ENCODE results near the gene FAM83D.
A peak's percentile ranks its signal among the peaks of the same experiment; 100 is the strongest.

FAM83D gene

GRCh38 chr20:38937000-38937399, 10.8 kb downstream of the FAM83D start:
- H2BK12ac ChIP-seq (ENCODE audit: low read length): no peak overlapping the region
- no peak overlapping the region for H2BK15ac ChIP-seq (ENCODE audit: low read length)
- H3K9ac ChIP-seq (ENCODE audit: low read depth, low read length, poor library complexity): peak overlapping the region; percentile 7
- no peaks in the 10 kb centered on the region for H3K9me3 ChIP-seq (replicated peaks in 1 of 2; ENCODE audit: control insufficient read depth in 2 of 2, insufficient read depth in 1 of 2, low read depth in 1 of 2, low read length in 2 of 2)
- peak overlapping the region; percentile 23 for H3K18ac ChIP-seq (ENCODE audit: low read length)
- no peak overlapping the region for H3K4me2 ChIP-seq (ENCODE audit: insufficient read depth, low read length, poor library complexity, severe bottlenecking)
- WGBS, 2 donors (ENCODE audit: extremely low coverage in 2 of 2, insufficient read length in 2 of 2, insufficient replicate concordance in 1 of 2): no CpG with 5 or more reads among the region's 5 CpGs
- H2BK5ac ChIP-seq (ENCODE audit: low read length): no peak overlapping the region
- no peaks in the 10 kb centered on the region for H3K27me3 ChIP-seq (ENCODE audit: control insufficient read depth in 3 of 3, insufficient read depth in 3 of 3, low read depth in 1 of 3, low read length in 3 of 3)
- no peak overlapping the region for H3K4me3 ChIP-seq (ENCODE audit: low read length in 2 of 2)
- H3K14ac ChIP-seq (ENCODE audit: low read length): no peak overlapping the region
- H2AFZ ChIP-seq (ENCODE audit: low read length): no peak overlapping the region
- H4K91ac ChIP-seq (ENCODE audit: low read depth, low read length, poor library complexity): no peak overlapping the region
- H2AK5ac ChIP-seq (ENCODE audit: low read depth, low read length): no peak overlapping the region
- no peak overlapping the region for H3K27ac ChIP-seq (replicated peaks; ENCODE audit: low read length)
- peak overlapping the region; percentile 35 for H3K23ac ChIP-seq (ENCODE audit: low read depth, low read length, poor library complexity)
- no peak overlapping the region for H3K4ac ChIP-seq (ENCODE audit: low read length)
- H3K4me1 ChIP-seq (ENCODE audit: control insufficient read depth in 2 of 2, insufficient read depth in 1 of 2, low read depth in 1 of 2, low read length in 2 of 2): peaks cover 0 to 21% of the 10 kb centered on the region in 2 donors
- peaks cover 13% of the 10 kb centered on the region for H3K79me1 ChIP-seq (ENCODE audit: low read depth, low read length)
- no peak for DNase-seq (ENCODE audit: low spot score)
- no peak overlapping the region for H2BK120ac ChIP-seq (ENCODE audit: low read depth, low read length)
- no peak overlapping the region for H4K8ac ChIP-seq (ENCODE audit: low read depth, low read length)
- peaks cover 21 to 87% of the 10 kb centered on the region in 2 donors for H3K36me3 ChIP-seq (replicated peaks in 1 of 2; ENCODE audit: control insufficient read depth in 2 of 2, insufficient read depth in 2 of 2, low read length in 2 of 2)

DNA sequence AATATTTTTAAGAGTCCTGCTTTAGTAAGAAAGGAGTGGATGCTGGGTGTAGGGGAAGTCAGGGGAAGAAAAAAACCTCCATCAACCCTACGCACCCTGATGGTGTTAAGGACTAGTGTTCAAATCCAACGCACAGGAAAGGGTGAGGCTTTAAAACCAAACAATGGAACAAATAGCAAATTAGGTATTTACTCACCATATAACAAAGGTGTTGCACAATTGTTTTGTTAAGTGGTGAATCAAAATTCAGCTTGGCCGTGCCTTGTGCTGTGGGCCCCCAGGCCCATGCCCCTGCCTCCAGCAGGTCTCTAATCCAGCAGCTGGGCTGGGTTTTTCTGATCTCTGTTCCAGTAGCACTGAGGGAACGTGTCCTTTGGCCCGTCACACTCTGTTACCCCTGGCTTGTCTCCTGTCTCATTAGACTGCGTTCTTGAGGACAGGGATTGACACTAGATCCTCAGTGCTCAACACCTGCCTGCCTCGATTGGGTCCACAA, 11.8 kb downstream of the FAM83D start:
- Histone ChIP-seq H2AK5ac (ENCODE audit: low read depth, low read length) (no peak overlapping the region), H3K4ac (ENCODE audit: low read length) (no peak overlapping the region), H4K91ac (ENCODE audit: low read depth, low read length, poor library complexity) (no peak overlapping the region), H2BK5ac (ENCODE audit: low read length) (no peak overlapping the region), H3K4me2 (ENCODE audit: insufficient read depth, low read length, poor library complexity, severe bottlenecking) (no peak overlapping the region), H3K9ac (ENCODE audit: low read depth, low read length, poor library complexity) (peak overlapping the region; percentile 73), H4K8ac (ENCODE audit: low read depth, low read length) (no peak overlapping the region), H3K14ac (ENCODE audit: low read length) (no peak overlapping the region), H3K27ac (replicated peaks; ENCODE audit: low read length) (no peak overlapping the region), H3K23ac (ENCODE audit: low read depth, low read length, poor library complexity) (no peak overlapping the region), H3K4me3 (ENCODE audit: low read length in 2 of 2) (no peak overlapping the region), H3K4me1 (ENCODE audit: control insufficient read depth in 2 of 2, insufficient read depth in 1 of 2, low read depth in 1 of 2, low read length in 2 of 2) (peaks cover 0 to 18% of the 10 kb centered on the region in 2 donors), H2BK12ac (ENCODE audit: low read length) (no peak overlapping the region), H3K36me3 (replicated peaks in 1 of 2; ENCODE audit: control insufficient read depth in 2 of 2, insufficient read depth in 2 of 2, low read length in 2 of 2) (peaks cover 27 to 90% of the 10 kb centered on the region in 2 donors), H3K79me1 (ENCODE audit: low read depth, low read length) (peaks cover 13% of the 10 kb centered on the region), H3K27me3 (ENCODE audit: control insufficient read depth in 3 of 3, insufficient read depth in 3 of 3, low read depth in 1 of 3, low read length in 3 of 3) (no peaks in the 10 kb centered on the region), H2AFZ (ENCODE audit: low read length) (no peak overlapping the region), H2BK120ac (ENCODE audit: low read depth, low read length) (no peak overlapping the region), H2BK15ac (ENCODE audit: low read length) (no peak overlapping the region), H3K9me3 (replicated peaks in 1 of 2; ENCODE audit: control insufficient read depth in 2 of 2, insufficient read depth in 1 of 2, low read depth in 1 of 2, low read length in 2 of 2) (no peaks in the 10 kb centered on the region), H3K18ac (ENCODE audit: low read length) (no peak overlapping the region)
- no peak for DNase-seq (ENCODE audit: low spot score)
- WGBS, 2 donors (ENCODE audit: extremely low coverage in 2 of 2, insufficient read length in 2 of 2, insufficient replicate concordance in 1 of 2): no CpG with 5 or more reads among the region's 7 CpGs

DNA sequence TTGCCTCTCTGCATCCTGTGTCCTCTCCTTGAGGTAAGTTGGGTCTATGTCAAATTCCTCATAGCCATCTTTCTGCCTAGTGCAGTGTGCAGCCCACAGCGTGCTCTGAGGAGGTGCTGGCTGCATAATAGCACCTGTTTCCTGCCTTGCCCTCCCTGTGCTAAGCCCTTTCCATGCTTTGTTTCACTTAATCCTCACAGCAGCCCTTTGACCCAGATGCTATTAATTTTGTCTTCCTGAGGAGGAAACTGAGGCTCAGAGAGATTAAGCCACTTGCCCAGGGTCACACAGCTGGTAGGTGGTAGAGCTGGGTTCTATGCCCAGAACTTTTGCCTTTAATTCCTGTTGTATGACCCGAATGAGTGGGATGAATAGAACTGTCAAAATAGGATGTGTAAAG, 13.5 kb downstream of the FAM83D start:
- no peak overlapping the region for H3K9ac ChIP-seq (ENCODE audit: low read depth, low read length, poor library complexity)
- no peak overlapping the region for H3K4me3 ChIP-seq (ENCODE audit: low read length in 2 of 2)
- no peak overlapping the region for H3K23ac ChIP-seq (ENCODE audit: low read depth, low read length, poor library complexity)
- no peak overlapping the region for H2BK120ac ChIP-seq (ENCODE audit: low read depth, low read length)
- DNase-seq (ENCODE audit: low spot score): no peak
- no peak overlapping the region for H4K8ac ChIP-seq (ENCODE audit: low read depth, low read length)
- H2BK12ac ChIP-seq (ENCODE audit: low read length): no peak overlapping the region
- H3K27me3 ChIP-seq (ENCODE audit: control insufficient read depth in 3 of 3, insufficient read depth in 3 of 3, low read depth in 1 of 3, low read length in 3 of 3): no peaks in the 10 kb centered on the region
- no peaks in the 10 kb centered on the region for H3K9me3 ChIP-seq (replicated peaks in 1 of 2; ENCODE audit: control insufficient read depth in 2 of 2, insufficient read depth in 1 of 2, low read depth in 1 of 2, low read length in 2 of 2)
- H2BK15ac ChIP-seq (ENCODE audit: low read length): no peak overlapping the region
- H3K36me3 ChIP-seq (replicated peaks in 1 of 2; ENCODE audit: control insufficient read depth in 2 of 2, insufficient read depth in 2 of 2, low read length in 2 of 2): peaks cover 32 to 97% of the 10 kb centered on the region in 2 donors
- H2AFZ ChIP-seq (ENCODE audit: low read length): no peak overlapping the region
- no peak overlapping the region for H3K18ac ChIP-seq (ENCODE audit: low read length)
- no CpG with 5 or more reads among the region's 2 CpGs for WGBS, 2 donors (ENCODE audit: extremely low coverage in 2 of 2, insufficient read length in 2 of 2, insufficient replicate concordance in 1 of 2)
- no peak overlapping the region for H3K14ac ChIP-seq (ENCODE audit: low read length)
- H2BK5ac ChIP-seq (ENCODE audit: low read length): no peak overlapping the region
- H3K4me1 ChIP-seq (ENCODE audit: control insufficient read depth in 2 of 2, insufficient read depth in 1 of 2, low read depth in 1 of 2, low read length in 2 of 2): peaks cover 0 to 18% of the 10 kb centered on the region in 2 donors
- H2AK5ac ChIP-seq (ENCODE audit: low read depth, low read length): no peak overlapping the region
- peaks cover 13% of the 10 kb centered on the region for H3K79me1 ChIP-seq (ENCODE audit: low read depth, low read length)
- no peak overlapping the region for H3K4me2 ChIP-seq (ENCODE audit: insufficient read depth, low read length, poor library complexity, severe bottlenecking)
- H3K4ac ChIP-seq (ENCODE audit: low read length): no peak overlapping the region
- H3K27ac ChIP-seq (replicated peaks; ENCODE audit: low read length): no peak overlapping the region
- H4K91ac ChIP-seq (ENCODE audit: low read depth, low read length, poor library complexity): no peak overlapping the region

- Histone ChIP-seq H3K9ac (ENCODE audit: low read depth, low read length, poor library complexity) (no peak overlapping the region), H3K9me3 (replicated peaks in 1 of 2; ENCODE audit: control insufficient read depth in 2 of 2, insufficient read depth in 1 of 2, low read depth in 1 of 2, low read length in 2 of 2) (peaks cover 0 to 2% of the 10 kb centered on the region in 2 donors), H3K79me1 (ENCODE audit: low read depth, low read length) (peaks cover 10% of the 10 kb centered on the region), H3K23ac (ENCODE audit: low read depth, low read length, poor library complexity) (no peak overlapping the region), H3K4me1 (ENCODE audit: control insufficient read depth in 2 of 2, insufficient read depth in 1 of 2, low read depth in 1 of 2, low read length in 2 of 2) (peaks cover 0 to 18% of the 10 kb centered on the region in 2 donors), H4K91ac (ENCODE audit: low read depth, low read length, poor library complexity) (no peak overlapping the region), H2BK120ac (ENCODE audit: low read depth, low read length) (no peak overlapping the region), H2BK15ac (ENCODE audit: low read length) (no peak overlapping the region), H2AFZ (ENCODE audit: low read length) (no peak overlapping the region), H3K18ac (ENCODE audit: low read length) (no peak overlapping the region), H3K27ac (replicated peaks; ENCODE audit: low read length) (no peak overlapping the region), H3K27me3 (ENCODE audit: control insufficient read depth in 3 of 3, insufficient read depth in 3 of 3, low read depth in 1 of 3, low read length in 3 of 3) (no peaks in the 10 kb centered on the region), H3K14ac (ENCODE audit: low read length) (no peak overlapping the region), H2BK12ac (ENCODE audit: low read length) (no peak overlapping the region), H3K36me3 (replicated peaks in 1 of 2; ENCODE audit: control insufficient read depth in 2 of 2, insufficient read depth in 2 of 2, low read length in 2 of 2) (peaks cover 35 to 96% of the 10 kb centered on the region in 2 donors), H3K4me3 (ENCODE audit: low read length in 2 of 2) (no peak overlapping the region), H2BK5ac (ENCODE audit: low read length) (no peak overlapping the region), H3K4ac (ENCODE audit: low read length) (no peak overlapping the region), H3K4me2 (ENCODE audit: insufficient read depth, low read length, poor library complexity, severe bottlenecking) (no peak overlapping the region), H4K8ac (ENCODE audit: low read depth, low read length) (no peak overlapping the region), H2AK5ac (ENCODE audit: low read depth, low read length) (no peak overlapping the region)
- no CpG with 5 or more reads among the region's 5 CpGs for WGBS, 2 donors (ENCODE audit: extremely low coverage in 2 of 2, insufficient read length in 2 of 2, insufficient replicate concordance in 1 of 2)
- DNase-seq (ENCODE audit: low spot score): no peak
Observed at GRCh38 chr20:38940644-38941043, 14.4 kb downstream of the FAM83D start.
